AG08396 (cell line): ENCODE measurements around the gene SPPL2B.
A peak's percentile ranks its signal among the peaks of the same experiment; 100 is the strongest.

Experiments used
- DNase-seq: peaks from one replicate; pipeline ENCODE4 v3.0.0; 2012; ENCODE audit warnings: low spot score, mixed read lengths

SPPL2B gene

GRCh38 chr19:2355168-2356035, 26.9 kb downstream of the SPPL2B start:
- DNase-seq, result peak; percentile 63

- no peak for DNase-seq
Observed at GRCh38 chr19:2356036-2356646, 27.7 kb downstream of the SPPL2B start.

GRCh38 chr19:2357279-2358206, 29.1 kb downstream of the SPPL2B start:
- DNase-seq, result no peak

GRCh38 chr19:2358548-2359173, 30.2 kb downstream of the SPPL2B start:
- DNase-seq, result no peak

GRCh38 chr19:2359992-2360685, 31.7 kb downstream of the SPPL2B start, which contains the start of gene TMPRSS9:
Gene TMPRSS9 (plus strand): TSS chr19:2360265. CDS start chr19:2389786, 29,521 bp downstream.
- DNase-seq, result no peak

- DNase-seq, result no peak
Observed at GRCh38 chr19:2360833-2361232, 32.3 kb downstream of the SPPL2B start.

- no peak for DNase-seq
Observed at GRCh38 chr19:2361246-2362045, 33.0 kb downstream of the SPPL2B start.

GRCh38 chr19:2362046-2362969, 33.8 kb downstream of the SPPL2B start:
- DNase-seq, result no peak

GRCh38 chr19:2362970-2363300, 34.5 kb downstream of the SPPL2B start:
- no peak for DNase-seq

- DNase-seq, result no peak
Observed at GRCh38 chr19:2363419-2363818, 34.9 kb downstream of the SPPL2B start.

GRCh38 chr19:2365201-2365970, 36.9 kb downstream of the SPPL2B start:
- no peak for DNase-seq

- DNase-seq, result no peak
Observed at GRCh38 chr19:2371656-2372055, 43.2 kb downstream of the SPPL2B start.

GRCh38 chr19:2372076-2372612, 43.7 kb downstream of the SPPL2B start:
- no peak for DNase-seq

GRCh38 chr19:2374808-2375207, 46.3 kb downstream of the SPPL2B start:
- DNase-seq, result no peak

- no peak for DNase-seq
Observed at GRCh38 chr19:2375353-2376121, 47.1 kb downstream of the SPPL2B start.

- no peak for DNase-seq
Observed at GRCh38 chr19:2376784-2377519, 48.5 kb downstream of the SPPL2B start.

GRCh38 chr19:2380567-2380966, 52.1 kb downstream of the SPPL2B start:
- DNase-seq, result no peak
